Measurements from ENCODE around the gene SRGN.

The SRGN gene

GRCh38 chr10:69061305-69062161 is 26.4 kb upstream of the SRGN start:
- peak in 1 of 2 experiments; percentile 20 for DNase-seq

- DNase-seq: no peak
Measured at GRCh38 chr10:69062901-69063300, 25.0 kb upstream of the SRGN start.

GRCh38 chr10:69064762-69065328 is 23.1 kb upstream of the SRGN start:
- DNase-seq: no peak

GRCh38 chr10:69065406-69066361 is 22.2 kb upstream of the SRGN start:
- DNase-seq: peak in 1 of 2 experiments; percentile 33

- no peak for DNase-seq
Measured at GRCh38 chr10:69067189-69067588, 20.7 kb upstream of the SRGN start.

GRCh38 chr10:69068549-69068948 is 19.4 kb upstream of the SRGN start:
- DNase-seq: no peak

GRCh38 chr10:69069090-69070042 is 18.5 kb upstream of the SRGN start:
- no peak for DNase-seq

GRCh38 chr10:69070951-69071350 is 17.0 kb upstream of the SRGN start:
- DNase-seq: no peak

GRCh38 chr10:69071610-69072009 is 16.3 kb upstream of the SRGN start:
- DNase-seq: no peak

- no peak for DNase-seq
Measured at GRCh38 chr10:69073026-69073425, 14.9 kb upstream of the SRGN start.

GRCh38 chr10:69073736-69074364 is 14.1 kb upstream of the SRGN start:
- no peak for DNase-seq

GRCh38 chr10:69074532-69074931 is 13.4 kb upstream of the SRGN start:
- DNase-seq: no peak

- no peak for DNase-seq
Measured at GRCh38 chr10:69075431-69075830, 12.5 kb upstream of the SRGN start.

GRCh38 chr10:69078311-69078710 is 9.6 kb upstream of the SRGN start:
- no peak for DNase-seq

- no peak for DNase-seq
Measured at GRCh38 chr10:69080226-69080625, 7.7 kb upstream of the SRGN start.

- DNase-seq: no peak
Measured at GRCh38 chr10:69086001-69086509, 1.8 kb upstream of the SRGN start.

GRCh38 chr10:69088471-69088769 is 517 bp downstream of the SRGN start:
- no peak for DNase-seq

GRCh38 chr10:69088801-69089501 is 1.0 kb downstream of the SRGN start:
- peak in 1 of 2 experiments; percentile 37 for DNase-seq

- DNase-seq: peak; percentile 60 to 75
Measured at GRCh38 chr10:69089638-69090599, 2.0 kb downstream of the SRGN start.

- no peak for DNase-seq
Measured at GRCh38 chr10:69090685-69091084, 2.8 kb downstream of the SRGN start.
